Activated naive CD4-positive, alpha-beta T cell treated with anti-CD3 and anti-CD28 coated beads, Interleukin-2, amount 50 U/mL, for 24 hours (primary cell): ENCODE data around the gene NMT2.

Experiments used
- H3K27ac Mint-ChIP-seq: one replicate; pipeline ENCODE4 v1.8.0; 2021; ENCODE audit warnings: mild to moderate bottlenecking, mixed read lengths
- H3K27me3 Mint-ChIP-seq: one replicate; pipeline ENCODE4 v1.8.0; 2021; ENCODE audit warnings: mixed read lengths
- H3K36me3 Mint-ChIP-seq: one replicate; pipeline ENCODE4 v1.8.0; 2021; ENCODE audit warnings: mixed read lengths
- H3K4me1 Mint-ChIP-seq: one replicate; pipeline ENCODE4 v1.8.0; 2021; ENCODE audit warnings: mixed read lengths
- H3K4me3 Mint-ChIP-seq: one replicate; pipeline ENCODE4 v1.8.0; 2021; ENCODE audit warnings: mild to moderate bottlenecking, mixed read lengths
- H3K9me3 Mint-ChIP-seq: one replicate; pipeline ENCODE4 v1.8.0; 2021; ENCODE audit warnings: mixed read lengths

NMT2 gene

GRCh38 chr10:15058689-15059088, 109.8 kb downstream of the NMT2 start:
- H3K27me3 Mint-ChIP-seq, result peaks cover 3% of the 10 kb centered on the region
- H3K4me3 Mint-ChIP-seq, result no peak overlapping the region
- no peak overlapping the region for H3K27ac Mint-ChIP-seq
- peaks cover 11% of the 10 kb centered on the region for H3K9me3 Mint-ChIP-seq
- H3K36me3 Mint-ChIP-seq, result peaks cover 15% of the 10 kb centered on the region
- H3K4me1 Mint-ChIP-seq, result no peaks in the 10 kb centered on the region
